GM12878 (cell line): ENCODE results near the gene CEP97. TPM values are rescaled to one million over a fixed set of nuclear protein-coding genes. Genes with fewer than 3 reads are reported as not detected.

Experiments
- ASH2L ChIP-seq: fragments of 300-600, 200-600 bp; sonication (generic); IDR thresholded peaks from 2 replicates; pipeline ENCODE4 v1.6.1; 2017; ENCODE audit warnings: low read depth, mild to moderate bottlenecking, borderline replicate concordance
- BCLAF1 ChIP-seq: fragments of 450-650 bp; IDR thresholded peaks from 2 replicates; pipeline ENCODE4 v1.6.1; 2017; ENCODE audit warnings: antibody characterized with exemption, mild to moderate bottlenecking, moderate library complexity
- BHLHE40 ChIP-seq, 2 experiments: fragments of 450-650 bp in 1 of 2; IDR thresholded peaks; 2 replicates each; pipeline ENCODE4 v1.6.1; 2011 to 2017; ENCODE audit warnings: low read depth in 2 of 2, borderline replicate concordance in 1 of 2, improper control_type of control experiment in 1 of 2, low read length in 1 of 2, mild to moderate bottlenecking in 1 of 2
- FOS ChIP-seq: IDR thresholded peaks from 3 replicates; pipeline ENCODE4 v1.6.1; 2011; ENCODE audit warnings: borderline replicate concordance; ENCODE audit not compliant: insufficient read length; ENCODE audit errors: extremely low read depth
- HSF1 ChIP-seq: fragments of 150-350 bp; IDR thresholded peaks from 2 replicates; pipeline ENCODE4 v1.6.1; 2014; ENCODE audit warnings: mild to moderate bottlenecking, low read depth, low read length
- JUNB ChIP-seq: IDR thresholded peaks from 2 replicates; pipeline ENCODE4 v1.6.1; 2016; ENCODE audit warnings: antibody characterized with exemption, mild to moderate bottlenecking
- PKNOX1 ChIP-seq: fragments of 450-650 bp; IDR thresholded peaks from 2 replicates; pipeline ENCODE4 v1.6.1; 2016; ENCODE audit warnings: mild to moderate bottlenecking
- POLR2AphosphoS2 ChIP-seq: IDR thresholded peaks from 2 replicates; pipeline ENCODE4 v1.6.1; 2011; ENCODE audit warnings: low read depth, mild to moderate bottlenecking, low read length, improper control_type of control experiment, moderate library complexity
- RAD21 ChIP-seq: IDR thresholded peaks from 2 replicates; pipeline ENCODE4 v1.6.1; 2011; ENCODE audit warnings: mild to moderate bottlenecking, low read depth, low read length, moderate library complexity; ENCODE audit not compliant: insufficient read depth
- SUPT20H ChIP-seq: IDR thresholded peaks from 2 replicates; pipeline ENCODE4 v1.6.1; 2011; ENCODE audit warnings: low read depth, mild to moderate bottlenecking, low read length, moderate library complexity, borderline replicate concordance; ENCODE audit not compliant: control insufficient read depth
- ZSCAN29 ChIP-seq: fragments of 450-650 bp; IDR thresholded peaks from 2 replicates; pipeline ENCODE4 v1.6.1; 2017; ENCODE audit warnings: mild to moderate bottlenecking, moderate library complexity
- polyA plus RNA-seq, 11 experiments: library from polyadenylated mRNA; depleted of rRNA in 4 of 11; unstranded in 6 of 11; stranded (reverse) in 5 of 11; fragments of >200 nt; fragmentation: Nextera tagmentation in 4 of 11; fragmentation: Illumina TruSeq in 1 of 11; extraction: Ambion mirVana in 4 of 11; extraction: Trizol in 1 of 11; gene quantifications; 1 replicate in 1 of 11; 2 replicates in 10 of 11; pipeline versions ENCODE4 v1.2.1 to v1.2.3, GENCODE V29; 2011 to 2016; ENCODE audit warnings: inconsistent platforms in 2 of 11, missing spikeins in 2 of 11, low read depth in 1 of 11
- total RNA-seq, 4 experiments: library from RNA; depleted of rRNA in 3 of 4; stranded (reverse); fragments of >200 nt in 3 of 4; fragmentation: Illumina TruSeq in 1 of 4; extraction: Trizol in 1 of 4; gene quantifications; 2 replicates each; pipeline versions ENCODE4 v1.2.1 to v1.2.3, GENCODE V29; 2013 to 2021

CEP97 gene
- total and polyA plus RNA-seq, 10 of the 15 experiments (the other 5 are each of a cell fraction or from before 2014, with no cell fraction given), result 1.9 to 13.7 (median 5.8) TPM

GRCh38 chr3:101807888-101808287, 83.5 kb downstream of the CEP97 start (continued):
- no peak for TF ChIP-seq HSF1
- no peak for TF ChIP-seq BCLAF1
- no peak for TF ChIP-seq POLR2AphosphoS2
- TF ChIP-seq FOS, result no peak
- no peak for TF ChIP-seq RAD21
- TF ChIP-seq SUPT20H, result no peak
- TF ChIP-seq ZSCAN29, result no peak
- no peak for TF ChIP-seq ASH2L
- TF ChIP-seq BHLHE40 (IDR thresholded peaks at IDR 0.05; ENCODE audit: borderline replicate concordance in 1 of 2, low read depth in 2 of 2, low read length in 1 of 2), result no peak
- peak; percentile 43; the same call in 1 of the 2 replicates for TF ChIP-seq PKNOX1
- TF ChIP-seq JUNB, result peak; percentile 38; the same call in 1 of the 2 replicates
- TF ChIP-seq, all 136 proteins: peak for 2
